Neural cell (in vitro differentiated cells): ENCODE data around the gene CATSPERB. TPM values are rescaled to one million over a fixed set of nuclear protein-coding genes. Genes with fewer than 3 reads are reported as not detected.
"Not testable (repeated sequence)": the region's sequence is repeated elsewhere in the genome, so short reads cannot be mapped to it uniquely, and the experiment has no call there.

Experiments used
- H2AFZ ChIP-seq: fragments of 200-600, 300-800 bp; sonication (generic), shearing (Covaris generic); 2 replicates; pipeline ENCODE4 v1.6.0; 2014; ENCODE audit warnings: low read depth, mild to moderate bottlenecking, antibody characterized with exemption, low read length, moderate library complexity
- H3F3A ChIP-seq: fragments of 200-600 bp; shearing (Covaris generic); 2 replicates; pipeline ENCODE4 v1.6.1; 2016; ENCODE audit warnings: mild to moderate bottlenecking, moderate library complexity, mixed read lengths, antibody characterized with exemption, low read length; ENCODE audit not compliant: insufficient read depth, poor library complexity, severe bottlenecking
- H3K27ac ChIP-seq: fragments of 200-600, 300-800 bp; sonication (generic), shearing (Covaris generic); 2 replicates; pipeline ENCODE4 v1.5.1; 2014; ENCODE audit warnings: mild to moderate bottlenecking, low read length, moderate library complexity
- H3K27me3 ChIP-seq: fragments of 300-800, 200-600 bp; sonication (generic), shearing (Covaris generic); 2 replicates; pipeline ENCODE4 v1.6.0; 2014; ENCODE audit warnings: mild to moderate bottlenecking, low read depth, low read length, moderate library complexity; ENCODE audit not compliant: insufficient read depth
- H3K36me3 ChIP-seq: fragments of 300-800, 200-600 bp; sonication (generic), shearing (Covaris generic); 2 replicates; pipeline ENCODE4 v1.5.1; 2014; ENCODE audit warnings: mild to moderate bottlenecking, antibody characterized with exemption, low read length, moderate library complexity; ENCODE audit not compliant: insufficient read depth
- H3K4me2 ChIP-seq: fragments of 300-800, 200-600 bp; sonication (generic), shearing (Covaris generic); 2 replicates; pipeline ENCODE4 v1.6.0; 2014; ENCODE audit warnings: mild to moderate bottlenecking, low read length
- H3K4me3 ChIP-seq: fragments of 300-800, 200-600 bp; sonication (generic), shearing (Covaris generic); 2 replicates; pipeline ENCODE4 v1.5.1; 2014; ENCODE audit warnings: mild to moderate bottlenecking, low read length, moderate library complexity
- H3K79me2 ChIP-seq: fragments of 200-600 bp; shearing (Covaris generic); replicated peaks from 2 replicates; pipeline ENCODE4 v1.6.0; 2014; ENCODE audit warnings: mild to moderate bottlenecking, low read length, moderate library complexity; ENCODE audit not compliant: insufficient read depth
- H3K9ac ChIP-seq: fragments of 300-800, 200-600 bp; sonication (generic), shearing (Covaris generic); 2 replicates; pipeline ENCODE4 v1.6.1; 2016; ENCODE audit warnings: mild to moderate bottlenecking, low read length, mixed read lengths
- H3K9me2 ChIP-seq: fragments of 200-600 bp; shearing (Covaris generic); 2 replicates; pipeline ENCODE4 v1.6.1; 2016; ENCODE audit warnings: mild to moderate bottlenecking, low read length, mixed read lengths; ENCODE audit not compliant: insufficient read depth
- H3K9me3 ChIP-seq: fragments of 200-600, 300-800 bp; sonication (generic), shearing (Covaris generic); 2 replicates; pipeline ENCODE4 v1.6.1; 2016; ENCODE audit warnings: mild to moderate bottlenecking, mixed run types, low read length, moderate library complexity, mixed read lengths
- H4K20me1 ChIP-seq: fragments of 200-600 bp; shearing (Covaris generic); 2 replicates; pipeline ENCODE4 v1.6.1; 2016; ENCODE audit warnings: mild to moderate bottlenecking, mixed run types; ENCODE audit not compliant: insufficient read depth
- CTCF ChIP-seq: fragments of 450-650 bp; IDR thresholded peaks from 2 replicates; pipeline ENCODE4 v1.5.1; 2014; ENCODE audit warnings: antibody characterized with exemption, mild to moderate bottlenecking, moderate library complexity; ENCODE audit not compliant: poor library complexity, severe bottlenecking
- EP300 ChIP-seq: fragments of 450-650 bp; conservative IDR thresholded peaks from 2 replicates; pipeline ENCODE4 v1.6.1; 2014; ENCODE audit warnings: antibody characterized with exemption, mild to moderate bottlenecking, moderate library complexity; ENCODE audit not compliant: poor library complexity, severe bottlenecking
- EZH2 ChIP-seq: fragments of 200-600, 300-800 bp; shearing (Covaris generic), sonication (generic); IDR thresholded peaks from 2 replicates; pipeline ENCODE4 v1.6.1; 2014; ENCODE audit warnings: antibody characterized with exemption, low read length, borderline replicate concordance, mild to moderate bottlenecking; ENCODE audit not compliant: insufficient read depth, poor library complexity, severe bottlenecking
- MXI1 ChIP-seq: fragments of 450-650 bp; conservative IDR thresholded peaks from 2 replicates; pipeline ENCODE4 v1.6.1; 2014; ENCODE audit warnings: antibody characterized with exemption, mild to moderate bottlenecking; ENCODE audit not compliant: poor library complexity, severe bottlenecking
- POLR2AphosphoS5 ChIP-seq: IDR thresholded peaks from 2 replicates; pipeline ENCODE4 v1.6.1; 2012
- RAD21 ChIP-seq: fragments of 450-650 bp; conservative IDR thresholded peaks from 2 replicates; pipeline ENCODE4 v1.6.1; 2014; ENCODE audit warnings: antibody characterized with exemption, mild to moderate bottlenecking, moderate library complexity
- REST ChIP-seq: IDR thresholded peaks from 2 replicates; pipeline ENCODE4 v1.6.1; 2012; ENCODE audit warnings: borderline replicate concordance
- SMC3 ChIP-seq: fragments of 450-650 bp; conservative IDR thresholded peaks from 2 replicates; pipeline ENCODE4 v1.6.1; 2014; ENCODE audit warnings: antibody characterized with exemption, mild to moderate bottlenecking, moderate library complexity; ENCODE audit not compliant: poor library complexity
- TAF1 ChIP-seq: IDR thresholded peaks from 2 replicates; pipeline ENCODE4 v1.6.1; 2012; ENCODE audit warnings: low read depth
- polyA plus RNA-seq: library from polyadenylated mRNA; depleted of rRNA; stranded (reverse); fragments of >200 nt; gene quantifications from 2 replicates; pipeline ENCODE4 v1.2.3, GENCODE V29; 2014

The CATSPERB gene
- polyA plus RNA-seq, 1 donor from 2014 or later = not detected

DNA sequence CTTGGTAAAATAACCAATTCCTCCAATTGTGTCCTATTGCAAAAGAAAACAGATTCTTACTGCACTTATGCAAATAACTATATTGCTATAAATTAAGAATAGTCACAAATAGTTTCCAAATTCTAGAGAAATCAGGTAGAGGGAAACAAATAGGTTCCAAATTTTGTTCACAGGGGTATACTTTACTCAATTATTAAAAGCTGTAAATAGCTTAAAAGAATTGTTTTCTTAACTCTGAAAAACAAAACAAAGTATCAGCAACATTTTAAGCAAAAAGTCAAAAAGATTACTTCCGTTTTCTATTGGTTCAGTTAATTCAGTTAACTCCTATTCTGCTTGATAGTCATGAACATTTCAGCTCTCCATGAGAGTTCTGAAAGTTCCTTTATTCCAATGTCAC is 136.2 kb downstream of the CATSPERB start:
- TF ChIP-seq CTCF (no peak), TAF1 (no peak), POLR2AphosphoS5 (no peak), EP300 (no peak), REST (no peak), MXI1 (no peak), RAD21 (no peak), SMC3 (no peak), EZH2 (no peak)
- H2AFZ ChIP-seq = no peak overlapping the region
- H3F3A ChIP-seq = no peaks in the 10 kb centered on the region
- H3K79me2 ChIP-seq = no peaks in the 10 kb centered on the region
- no peak overlapping the region for H3K27ac ChIP-seq
- no peaks in the 10 kb centered on the region for H3K36me3 ChIP-seq
- no peak overlapping the region for H3K4me3 ChIP-seq
- peaks cover 4% of the 10 kb centered on the region for H3K9me3 ChIP-seq
- H4K20me1 ChIP-seq = no peaks in the 10 kb centered on the region
- no peak overlapping the region for H3K9ac ChIP-seq
- H3K9me2 ChIP-seq = no peaks in the 10 kb centered on the region
- H3K27me3 ChIP-seq = no peaks in the 10 kb centered on the region
- no peak overlapping the region for H3K4me2 ChIP-seq

GRCh38 chr14:91593957-91594356 is 137.9 kb downstream of the CATSPERB start:
- not testable (repeated sequence) for H2AFZ ChIP-seq

GRCh38 chr14:91586410-91586809 is 145.5 kb downstream of the CATSPERB start:
- Histone ChIP-seq H3K4me3 (no peak overlapping the region), H3K9ac (no peak overlapping the region), H3K4me2 (no peak overlapping the region), H3K79me2 (no peaks in the 10 kb centered on the region), H4K20me1 (no peaks in the 10 kb centered on the region), H3F3A (no peaks in the 10 kb centered on the region), H3K36me3 (no peaks in the 10 kb centered on the region), H3K9me2 (no peaks in the 10 kb centered on the region), H3K27me3 (no peaks in the 10 kb centered on the region), H3K9me3 (no peaks in the 10 kb centered on the region), H2AFZ (no peak overlapping the region), H3K27ac (no peak overlapping the region)
- TF ChIP-seq SMC3 (no peak), EZH2 (no peak)

More at GRCh38 chr14:91593957-91594356, 137.9 kb downstream of the CATSPERB start:
- not testable (repeated sequence) for H3K9me3 ChIP-seq, H3K27me3 ChIP-seq, H4K20me1 ChIP-seq, H3K27ac ChIP-seq, H3K4me3 ChIP-seq, H3K9me2 ChIP-seq, H3K4me2 ChIP-seq, H3K36me3 ChIP-seq, H3F3A ChIP-seq, H3K9ac ChIP-seq, H3K79me2 ChIP-seq
